Right atrium auricular region (tissue), 2 donors: ENCODE measurements around the gene PRRX2. TPM values are rescaled to one million over a fixed set of nuclear protein-coding genes. Genes with fewer than 3 reads are reported as not detected.

Experiments used
- DNase-seq: peaks from one replicate; pipeline ENCODE4 v3.0.0-alpha.2; 2019; ENCODE audit warnings: low spot score
- H3K27ac ChIP-seq, 2 donors: fragments of 200-600 bp; sonication (generic); 1 replicate in 1 of 2; 2 replicates in 1 of 2; pipeline ENCODE4 v1.5.1; 2016 to 2019
- H3K27me3 ChIP-seq, 2 donors: fragments of 200-600 bp; sonication (generic); one replicate each; pipeline versions ENCODE4 v1.5.1 to v1.6.0; 2017 to 2019
- H3K36me3 ChIP-seq: fragments of 200-600 bp; sonication (generic); one replicate; pipeline ENCODE4 v1.5.1; 2016
- H3K4me1 ChIP-seq, 2 donors: fragments of 200-600 bp; sonication (generic); one replicate each; pipeline versions ENCODE4 v1.5.1 to v1.6.0; 2017 to 2019
- H3K4me3 ChIP-seq, 2 donors: fragments of 200-600 bp; sonication (generic); 1 replicate in 1 of 2; 2 replicates in 1 of 2; pipeline ENCODE4 v1.5.1; 2017 to 2019; ENCODE audit warnings: mild to moderate bottlenecking in 1 of 2, moderate library complexity in 1 of 2
- H3K9me3 ChIP-seq, 2 donors: fragments of 200-600 bp; sonication (generic); one replicate each; pipeline ENCODE4 v1.5.1; 2019
- CTCF ChIP-seq, 2 donors: fragments of 200-600 bp; sonication (generic); IDR thresholded peaks; one replicate each; pipeline ENCODE4 v1.5.1; 2019; ENCODE audit warnings: antibody characterized with exemption in 2 of 2
- total RNA-seq, 2 donors: library from RNA; depleted of rRNA; stranded (reverse); fragments of >200 nt; gene quantifications; one replicate each; pipeline ENCODE4 v1.1.0, GENCODE V29; 2016

The PRRX2 gene
- total RNA-seq, 2 donors from 2014 or later, result 1.1 to 6.9 TPM

- no peak for DNase-seq
- Histone ChIP-seq H3K4me1 (peaks cover 0 to 15% of the 10 kb centered on the region in 2 donors), H3K4me3 (no peak overlapping the region), H3K36me3 (no peaks in the 10 kb centered on the region), H3K27me3 (peaks cover 0 to 8% of the 10 kb centered on the region in 2 donors), H3K9me3 (no peaks in the 10 kb centered on the region), H3K27ac (no peak overlapping the region)
- no peak for TF ChIP-seq CTCF (IDR thresholded peaks at IDR 0.05)
These were observed 3.8 kb downstream of the PRRX2 start for GRCh38 chr9:129669141-129669718.

- H3K27me3 ChIP-seq, result peaks cover 0 to 8% of the 10 kb centered on the region in 2 donors
- no peaks in the 10 kb centered on the region for H3K9me3 ChIP-seq
- H3K36me3 ChIP-seq, result no peaks in the 10 kb centered on the region
- H3K27ac ChIP-seq, result no peak overlapping the region
- DNase-seq, result no peak
- peaks cover 0 to 11% of the 10 kb centered on the region in 2 donors for H3K4me1 ChIP-seq
- no peak for TF ChIP-seq CTCF (IDR thresholded peaks at IDR 0.05)
- H3K4me3 ChIP-seq, result no peak overlapping the region
These were observed 4.5 kb downstream of the PRRX2 start for GRCh38 chr9:129669946-129670345.

GRCh38 chr9:129671065-129671464, 5.6 kb downstream of the PRRX2 start:
- Histone ChIP-seq H3K27ac (no peak overlapping the region), H3K4me1 (peaks cover 0 to 5% of the 10 kb centered on the region in 2 donors), H3K27me3 (peaks cover 0 to 8% of the 10 kb centered on the region in 2 donors), H3K9me3 (no peaks in the 10 kb centered on the region), H3K36me3 (no peaks in the 10 kb centered on the region), H3K4me3 (no peak overlapping the region)
- DNase-seq, result no peak
- no peak for TF ChIP-seq CTCF (IDR thresholded peaks at IDR 0.05)

- Histone ChIP-seq H3K9me3 (no peaks in the 10 kb centered on the region), H3K27me3 (peaks cover 0 to 4% of the 10 kb centered on the region in 2 donors), H3K4me1 (peaks cover 0 to under 1% of the 10 kb centered on the region in 2 donors), H3K27ac (no peak overlapping the region), H3K4me3 (no peak overlapping the region), H3K36me3 (no peaks in the 10 kb centered on the region)
- no peak for DNase-seq
- no peak for TF ChIP-seq CTCF (IDR thresholded peaks at IDR 0.05)
These were observed 6.1 kb downstream of the PRRX2 start for GRCh38 chr9:129671519-129671918.

- no peak overlapping the region for H3K4me3 ChIP-seq
- H3K27ac ChIP-seq, result no peak overlapping the region
These were observed 7.3 kb downstream of the PRRX2 start for GRCh38 chr9:129672702-129673101.

More at GRCh38 chr9:129672702-129673101, 7.3 kb downstream of the PRRX2 start:
- H3K36me3 ChIP-seq, result no peaks in the 10 kb centered on the region
- DNase-seq, result no peak
- TF ChIP-seq CTCF (IDR thresholded peaks at IDR 0.05), result no peak
- no peaks in the 10 kb centered on the region for H3K27me3 ChIP-seq
- no peaks in the 10 kb centered on the region for H3K9me3 ChIP-seq
- H3K4me1 ChIP-seq, result no peaks in the 10 kb centered on the region
